ENCODE results near the gene COA8.

- TF ChIP-seq CTCF (IDR thresholded peaks at IDR 0.05) (no peak), POLR2A (IDR thresholded peaks at IDR 0.05; ENCODE audit: low read depth) (no peak)
Observed at GRCh38 chr14:103555559-103556337, 7.0 kb upstream of the COA8 start.
